ENCODE data around the gene PTPN14.

DNA sequence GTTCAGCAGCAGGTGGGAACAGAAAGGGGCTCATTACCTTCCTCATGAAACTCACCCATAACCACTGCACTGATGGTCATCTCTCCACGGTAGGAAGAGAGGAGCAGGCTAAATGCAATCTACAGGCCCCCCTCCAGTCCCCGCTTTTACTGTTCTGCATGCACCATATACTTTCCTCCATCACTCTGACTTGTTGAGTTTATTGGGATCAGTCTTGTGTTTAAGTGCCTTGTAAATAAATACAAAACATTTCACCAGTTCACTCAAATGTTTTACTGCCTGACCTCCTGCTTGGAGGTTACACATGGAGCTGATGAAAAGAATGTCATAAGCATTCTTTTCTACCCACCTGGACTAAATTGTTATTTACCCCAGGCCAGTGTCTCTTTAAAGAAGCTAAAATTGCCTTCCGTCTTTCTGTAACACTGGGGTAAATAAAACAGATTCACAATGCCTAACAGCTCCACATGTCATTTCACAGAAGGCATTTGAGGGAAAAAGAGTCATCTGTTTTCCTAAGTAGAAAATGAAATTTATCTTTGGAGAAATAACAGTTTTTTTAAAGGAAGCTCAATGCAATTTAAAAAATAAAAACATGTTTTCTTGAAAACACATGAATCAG is 30.7 kb downstream of the PTPN14 start:
- TF ChIP-seq, protein P1, sequence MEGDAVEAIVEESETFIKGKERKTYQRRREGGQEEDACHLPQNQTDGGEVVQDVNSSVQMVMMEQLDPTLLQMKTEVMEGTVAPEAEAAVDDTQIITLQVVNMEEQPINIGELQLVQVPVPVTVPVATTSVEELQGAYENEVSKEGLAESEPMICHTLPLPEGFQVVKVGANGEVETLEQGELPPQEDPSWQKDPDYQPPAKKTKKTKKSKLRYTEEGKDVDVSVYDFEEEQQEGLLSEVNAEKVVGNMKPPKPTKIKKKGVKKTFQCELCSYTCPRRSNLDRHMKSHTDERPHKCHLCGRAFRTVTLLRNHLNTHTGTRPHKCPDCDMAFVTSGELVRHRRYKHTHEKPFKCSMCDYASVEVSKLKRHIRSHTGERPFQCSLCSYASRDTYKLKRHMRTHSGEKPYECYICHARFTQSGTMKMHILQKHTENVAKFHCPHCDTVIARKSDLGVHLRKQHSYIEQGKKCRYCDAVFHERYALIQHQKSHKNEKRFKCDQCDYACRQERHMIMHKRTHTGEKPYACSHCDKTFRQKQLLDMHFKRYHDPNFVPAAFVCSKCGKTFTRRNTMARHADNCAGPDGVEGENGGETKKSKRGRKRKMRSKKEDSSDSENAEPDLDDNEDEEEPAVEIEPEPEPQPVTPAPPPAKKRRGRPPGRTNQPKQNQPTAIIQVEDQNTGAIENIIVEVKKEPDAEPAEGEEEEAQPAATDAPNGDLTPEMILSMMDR (IDR thresholded peaks at IDR 0.05; ENCODE audit: borderline replicate concordance, extremely low read depth, low read length, poor library complexity, severe bottlenecking), result no peak
- no peak for TF ChIP-seq EZH2 (IDR thresholded peaks at IDR 0.05; ENCODE audit: borderline replicate concordance, low read depth, low read length, severe bottlenecking)
